NCI-H2081 (cell line): ENCODE data around the gene CYTH3.
"Not testable (repeated sequence)": the region's sequence is repeated elsewhere in the genome, so short reads cannot be mapped to it uniquely, and the experiment has no call there.

ENCODE experiments used
- DNase-seq, 2 experiments: peaks; one replicate each; lab custom pipeline; 2025; lab: John Stamatoyannopoulos, UW

Gene CYTH3

GRCh38 chr7:6283391-6284054, 11.1 kb upstream of the CYTH3 start:
- not testable (repeated sequence) for DNase-seq

GRCh38 chr7:6279937-6280336, 7.5 kb upstream of the CYTH3 start:
- no peak for DNase-seq

- no peak for DNase-seq
Observed at GRCh38 chr7:6279341-6279740, 6.9 kb upstream of the CYTH3 start.

- DNase-seq = no peak
Observed at GRCh38 chr7:6278749-6279310, 6.4 kb upstream of the CYTH3 start.

- DNase-seq = no peak
Observed at GRCh38 chr7:6277476-6277875, 5.1 kb upstream of the CYTH3 start.

- no peak for DNase-seq
Observed at GRCh38 chr7:6276911-6277408, 4.5 kb upstream of the CYTH3 start.

GRCh38 chr7:6274743-6275142, 2.3 kb upstream of the CYTH3 start:
- no peak for DNase-seq

GRCh38 chr7:6273917-6274630, 1.6 kb upstream of the CYTH3 start:
- DNase-seq = no peak

- peak; percentile 25 to 58 for DNase-seq
Observed at GRCh38 chr7:6273380-6273837, 985 bp upstream of the CYTH3 start.

GRCh38 chr7:6271694-6272440, 557 bp downstream of the CYTH3 start:
- DNase-seq = peak in 1 of 2 experiments; percentile 43

GRCh38 chr7:6271060-6271658, 1.3 kb downstream of the CYTH3 start:
- peak; percentile 22 to 59 for DNase-seq

GRCh38 chr7:6269527-6269926, 2.9 kb downstream of the CYTH3 start:
- DNase-seq = no peak

GRCh38 chr7:6268907-6269306, 3.5 kb downstream of the CYTH3 start:
- DNase-seq = no peak

- DNase-seq = no peak
Observed at GRCh38 chr7:6268023-6268900, 4.2 kb downstream of the CYTH3 start.

GRCh38 chr7:6266699-6267098, 5.7 kb downstream of the CYTH3 start:
- no peak for DNase-seq

- DNase-seq = no peak
Observed at GRCh38 chr7:6262221-6262620, 10.2 kb downstream of the CYTH3 start.

- DNase-seq = no peak
Observed at GRCh38 chr7:6261699-6262098, 10.7 kb downstream of the CYTH3 start.

- no peak for DNase-seq
Observed at GRCh38 chr7:6260291-6261187, 11.9 kb downstream of the CYTH3 start.

GRCh38 chr7:6259257-6259656, 13.2 kb downstream of the CYTH3 start:
- no peak for DNase-seq
